Skeletal muscle cell (primary cell): ENCODE data around the gene GEMIN7.

Source experiments
- DNase-seq: peaks from one replicate; pipeline ENCODE4 v3.0.0-alpha.2; 2010; ENCODE audit warnings: low read depth
- H3K4me3 ChIP-seq: 2 replicates; pipeline ENCODE4 v1.5.1; 2011; ENCODE audit warnings: low read depth, mild to moderate bottlenecking, control low read depth, low read length, moderate library complexity

GEMIN7 gene

DNA sequence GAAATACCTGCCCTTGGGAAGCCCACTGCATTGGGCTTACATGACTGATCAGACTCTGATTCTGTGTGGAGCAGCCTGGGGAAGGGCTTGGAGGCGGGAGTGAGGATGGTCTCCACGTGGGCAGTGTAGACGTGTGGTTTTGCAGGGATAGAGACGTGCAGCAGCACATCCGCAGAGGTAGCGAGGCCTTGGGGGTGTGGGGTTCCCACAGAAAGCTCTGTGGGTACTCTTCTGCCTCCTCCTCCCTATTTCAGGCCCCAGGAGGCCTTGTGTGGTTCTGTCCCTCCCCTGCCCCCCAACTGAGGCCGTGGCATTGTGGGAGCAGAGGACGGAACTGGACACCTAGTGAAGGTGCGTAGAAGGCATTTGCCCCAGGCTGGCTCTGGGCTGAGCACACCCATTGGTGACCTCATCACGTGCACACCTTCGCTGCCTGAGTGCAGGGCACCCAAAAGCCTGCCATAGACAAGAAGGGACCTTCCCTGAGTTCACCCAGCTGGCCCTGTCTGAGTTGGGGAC, 42.8 kb downstream of the GEMIN7 start:
- DNase-seq, result no peak
- H3K4me3 ChIP-seq, result no peak overlapping the region

- DNase-seq, result no peak
- no peak overlapping the region for H3K4me3 ChIP-seq
Observed at GRCh38 chr19:45122832-45123231, 43.8 kb downstream of the GEMIN7 start.

- DNase-seq, result no peak
- H3K4me3 ChIP-seq, result no peak overlapping the region
Observed at GRCh38 chr19:45123440-45123850, 44.4 kb downstream of the GEMIN7 start.

- DNase-seq, result no peak
- no peak overlapping the region for H3K4me3 ChIP-seq
Observed at GRCh38 chr19:45124021-45124420, 45.0 kb downstream of the GEMIN7 start.

- no peak overlapping the region for H3K4me3 ChIP-seq
- DNase-seq, result no peak
Observed at GRCh38 chr19:45125360-45125759, 46.3 kb downstream of the GEMIN7 start.

DNA sequence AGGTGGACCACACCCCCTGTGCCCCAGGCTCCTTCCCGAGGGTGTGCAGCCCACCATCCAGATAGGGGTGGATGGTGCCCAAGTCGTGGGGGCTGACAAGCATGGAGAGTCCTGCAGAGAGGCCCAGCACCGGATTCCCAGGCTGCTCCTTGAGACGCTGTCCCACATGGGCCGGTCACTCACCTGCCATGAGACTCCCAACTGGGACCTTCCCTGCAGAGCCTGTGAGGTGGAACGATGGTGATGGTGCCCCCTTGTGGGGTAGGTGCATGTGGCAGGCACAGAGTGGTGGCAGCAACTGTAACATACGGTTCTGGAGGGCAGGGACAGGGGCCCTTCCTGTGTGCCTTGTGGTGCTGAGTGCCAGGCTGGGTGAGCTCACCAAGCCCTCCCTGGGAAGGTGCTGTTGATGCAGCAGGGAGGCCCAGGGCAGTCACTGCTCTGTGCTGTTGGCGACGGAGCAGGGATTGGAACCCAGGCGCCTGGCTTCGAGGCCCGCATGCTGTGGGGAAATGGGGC, 47.0 kb downstream of the GEMIN7 start:
- H3K4me3 ChIP-seq, result no peak overlapping the region
- no peak for DNase-seq

DNA sequence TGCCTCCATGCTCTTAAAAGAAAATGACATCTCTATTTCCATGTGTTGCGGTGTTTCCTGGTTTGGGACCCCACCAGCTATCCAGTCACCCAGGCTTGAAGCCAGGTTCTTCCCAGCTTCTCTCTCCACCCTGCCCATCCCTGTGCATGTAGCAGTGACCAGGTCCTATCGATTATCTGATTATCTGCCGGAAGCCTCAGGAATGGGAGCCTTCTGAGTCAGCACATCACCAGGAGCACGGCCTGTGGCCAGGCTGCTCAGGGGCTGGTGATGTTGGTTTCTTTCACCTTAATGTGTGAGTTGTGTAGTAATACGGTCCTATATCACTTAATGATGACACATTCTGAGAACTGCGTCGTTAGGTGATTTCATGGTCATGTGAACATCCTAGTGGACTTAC, 47.6 kb downstream of the GEMIN7 start:
- no peak for DNase-seq
- no peak overlapping the region for H3K4me3 ChIP-seq

GRCh38 chr19:45128146-45128545, 49.1 kb downstream of the GEMIN7 start:
- no peak overlapping the region for H3K4me3 ChIP-seq
- no peak for DNase-seq

GRCh38 chr19:45128806-45129205, 49.7 kb downstream of the GEMIN7 start:
- H3K4me3 ChIP-seq, result no peak overlapping the region
- DNase-seq, result no peak

GRCh38 chr19:45130236-45130635, 51.2 kb downstream of the GEMIN7 start:
- H3K4me3 ChIP-seq, result no peak overlapping the region
- no peak for DNase-seq

GRCh38 chr19:45130888-45131615, 52.0 kb downstream of the GEMIN7 start:
- H3K4me3 ChIP-seq, result no peak overlapping the region
- no peak for DNase-seq

DNA sequence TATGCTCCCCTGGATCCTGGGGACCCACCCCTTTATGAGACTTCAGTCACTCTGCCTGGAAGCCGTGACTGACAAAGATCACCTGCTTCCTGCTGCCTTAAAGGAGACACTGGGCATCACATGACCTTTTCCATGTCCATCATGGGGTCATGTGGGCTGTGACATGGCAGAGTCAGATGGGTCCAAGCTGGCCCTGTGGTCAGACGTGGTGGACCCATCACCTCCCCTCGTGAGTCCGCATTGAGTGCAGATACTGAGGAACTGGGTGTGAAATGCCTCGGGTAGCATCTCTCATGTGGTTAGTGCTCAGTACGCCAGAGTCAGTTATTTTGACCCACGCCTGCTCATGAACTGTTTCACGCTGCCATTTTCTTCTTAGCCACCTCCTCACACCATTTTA, 54.6 kb downstream of the GEMIN7 start:
- no peak for DNase-seq
- H3K4me3 ChIP-seq, result no peak overlapping the region

DNA sequence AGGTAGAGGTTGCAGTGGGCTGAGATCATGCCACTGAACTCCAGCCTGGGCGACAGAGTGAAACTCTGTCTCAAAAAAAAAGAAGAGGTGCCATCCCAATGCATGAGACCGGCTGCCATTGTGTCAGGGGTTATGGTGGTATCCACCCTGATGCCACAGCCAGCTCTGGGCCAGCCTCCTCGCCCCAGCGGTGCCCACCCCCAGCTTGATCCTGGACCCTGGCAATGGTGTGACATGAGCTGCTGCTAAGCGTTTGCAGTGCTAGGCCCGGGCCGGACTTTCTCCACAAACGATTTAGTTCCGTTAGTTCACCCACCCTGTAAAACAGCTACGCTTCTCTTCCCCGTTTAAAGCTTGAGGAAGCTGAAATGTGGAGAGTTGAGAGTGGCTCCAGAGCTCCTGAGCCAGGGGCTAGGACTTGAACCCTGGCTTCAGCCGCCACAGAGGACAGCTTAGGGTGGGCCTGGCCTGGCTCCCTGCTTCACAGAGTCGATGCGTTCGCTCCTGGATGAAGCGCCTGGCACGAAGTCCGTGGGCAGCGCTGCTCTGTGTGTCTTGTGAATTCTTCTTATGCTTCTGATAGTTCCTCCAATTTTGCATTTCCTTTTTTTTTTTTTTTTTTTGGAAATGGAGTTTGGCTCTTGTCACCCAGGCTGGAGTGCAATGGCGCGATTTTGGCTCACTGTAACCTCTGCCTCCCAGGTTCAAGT, 56.3 kb downstream of the GEMIN7 start:
- no peak overlapping the region for H3K4me3 ChIP-seq
- no peak for DNase-seq

- no peak for DNase-seq
- no peak overlapping the region for H3K4me3 ChIP-seq
Observed at GRCh38 chr19:45136507-45137178, 57.6 kb downstream of the GEMIN7 start.

- DNase-seq, result no peak
- H3K4me3 ChIP-seq, result no peak overlapping the region
Observed at GRCh38 chr19:45137179-45137761, 58.2 kb downstream of the GEMIN7 start.

DNA sequence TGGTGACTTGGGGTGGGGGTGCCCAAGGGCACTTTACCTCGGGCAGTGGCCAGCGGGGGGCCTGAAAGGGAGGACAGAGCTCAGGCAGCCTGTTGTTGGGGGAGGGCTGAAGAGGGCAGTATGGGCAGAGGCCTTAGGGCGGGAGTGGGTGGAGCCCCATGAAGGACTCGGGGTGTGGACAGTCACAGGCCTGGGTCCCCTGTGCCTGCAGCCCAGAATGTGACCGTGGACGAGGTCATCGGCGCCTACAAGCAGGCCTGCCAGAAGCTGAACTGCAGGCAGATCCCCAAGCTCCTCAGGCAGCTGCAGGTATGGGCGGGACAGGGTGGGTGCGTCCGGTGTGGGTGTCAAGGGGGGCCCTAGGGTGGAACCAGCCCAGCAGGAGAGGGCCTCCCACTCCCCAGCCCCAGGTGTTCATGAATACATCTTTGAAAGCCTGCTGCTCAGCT, 59.3 kb downstream of the GEMIN7 start:
- H3K4me3 ChIP-seq, result no peak overlapping the region
- no peak for DNase-seq

GRCh38 chr19:45139286-45140143, 60.5 kb downstream of the GEMIN7 start:
- no peak overlapping the region for H3K4me3 ChIP-seq
- no peak for DNase-seq

- H3K4me3 ChIP-seq, result no peak overlapping the region
- DNase-seq, result no peak
Observed at GRCh38 chr19:45140144-45140503, 61.1 kb downstream of the GEMIN7 start.

DNA sequence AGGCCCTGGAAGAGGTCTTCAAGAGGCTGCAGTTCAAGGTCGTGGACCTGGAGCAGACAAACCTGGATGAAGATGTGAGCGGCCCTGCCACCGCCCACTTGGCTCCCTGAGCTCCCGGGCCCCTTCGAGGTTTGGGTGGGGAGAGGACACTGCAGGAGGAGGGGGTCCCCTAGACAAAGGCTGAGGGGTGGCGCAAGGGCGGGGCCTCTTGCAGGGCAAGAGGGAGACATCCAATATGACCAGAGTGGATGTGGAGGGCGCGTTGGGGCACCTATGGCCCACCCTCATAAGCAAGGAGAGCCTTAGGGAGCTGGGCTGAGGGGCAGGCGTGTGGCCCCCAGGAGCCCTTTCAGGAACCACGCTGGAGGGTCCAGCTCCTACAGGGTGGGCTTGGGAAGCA, 61.5 kb downstream of the GEMIN7 start:
- H3K4me3 ChIP-seq, result no peak overlapping the region
- no peak for DNase-seq
